ENCODE data around the gene RPAIN.

Gene RPAIN

GRCh38 chr17:5419959-5420653 lies at the start of gene RPAIN:
TSS of gene RPAIN (plus strand) at chr17:5420182. CDS start at chr17:5420211, 29 bp downstream.
- H3K4me3 ChIP-seq (ENCODE audit: low read length) = peak within 1 kb of the TSS; percentile 95
- H3K27ac ChIP-seq (ENCODE audit: low read depth, low read length) = peak within 1 kb of the TSS; percentile 83
- H3K4me1 ChIP-seq (ENCODE audit: control insufficient read depth, insufficient read depth, low read length) = peaks cover 5% of the 10 kb centered on the region
- peak within 1 kb of the TSS; percentile 87 for H3K9ac ChIP-seq (ENCODE audit: low read length)
- peaks cover 8% of the 10 kb centered on the region for H3K36me3 ChIP-seq (ENCODE audit: control insufficient read depth, insufficient read depth, low read length)
- no peaks in the 10 kb centered on the region for H3K27me3 ChIP-seq (ENCODE audit: control insufficient read depth, insufficient read depth, low read length)

GRCh38 chr17:5370411-5370810 lies 49.6 kb upstream of the RPAIN start:
- H3K9ac ChIP-seq (ENCODE audit: low read length) = no peak overlapping the region
- no peaks in the 10 kb centered on the region for H3K4me1 ChIP-seq (ENCODE audit: control insufficient read depth, insufficient read depth, low read length)
- peaks cover 24% of the 10 kb centered on the region for H3K36me3 ChIP-seq (ENCODE audit: control insufficient read depth, insufficient read depth, low read length)
- H3K27ac ChIP-seq (ENCODE audit: low read depth, low read length) = no peak overlapping the region
- H3K4me3 ChIP-seq (ENCODE audit: low read length) = no peak overlapping the region
- no peaks in the 10 kb centered on the region for H3K27me3 ChIP-seq (ENCODE audit: control insufficient read depth, insufficient read depth, low read length)

GRCh38 chr17:5373112-5373511 lies 46.9 kb upstream of the RPAIN start:
- Histone ChIP-seq H3K4me1 (ENCODE audit: control insufficient read depth, insufficient read depth, low read length) (no peaks in the 10 kb centered on the region), H3K9ac (ENCODE audit: low read length) (no peak overlapping the region), H3K27me3 (ENCODE audit: control insufficient read depth, insufficient read depth, low read length) (no peaks in the 10 kb centered on the region), H3K36me3 (ENCODE audit: control insufficient read depth, insufficient read depth, low read length) (peaks cover 28% of the 10 kb centered on the region), H3K4me3 (ENCODE audit: low read length) (no peak overlapping the region), H3K27ac (ENCODE audit: low read depth, low read length) (no peak overlapping the region)

- no peaks in the 10 kb centered on the region for H3K4me1 ChIP-seq (ENCODE audit: control insufficient read depth, insufficient read depth, low read length)
- H3K9ac ChIP-seq (ENCODE audit: low read length) = no peak overlapping the region
- no peaks in the 10 kb centered on the region for H3K27me3 ChIP-seq (ENCODE audit: control insufficient read depth, insufficient read depth, low read length)
- peaks cover 35% of the 10 kb centered on the region for H3K36me3 ChIP-seq (ENCODE audit: control insufficient read depth, insufficient read depth, low read length)
- H3K27ac ChIP-seq (ENCODE audit: low read depth, low read length) = no peak overlapping the region
- H3K4me3 ChIP-seq (ENCODE audit: low read length) = no peak overlapping the region
Observed at GRCh38 chr17:5378566-5379207, 41.3 kb upstream of the RPAIN start.

- Histone ChIP-seq H3K27me3 (ENCODE audit: control insufficient read depth, insufficient read depth, low read length) (no peaks in the 10 kb centered on the region), H3K4me1 (ENCODE audit: control insufficient read depth, insufficient read depth, low read length) (no peaks in the 10 kb centered on the region), H3K27ac (ENCODE audit: low read depth, low read length) (no peak overlapping the region), H3K4me3 (ENCODE audit: low read length) (no peak overlapping the region), H3K36me3 (ENCODE audit: control insufficient read depth, insufficient read depth, low read length) (peaks cover 35% of the 10 kb centered on the region), H3K9ac (ENCODE audit: low read length) (no peak overlapping the region)
Observed at GRCh38 chr17:5379351-5380107, 40.5 kb upstream of the RPAIN start.

- H3K36me3 ChIP-seq (ENCODE audit: control insufficient read depth, insufficient read depth, low read length) = peaks cover 41% of the 10 kb centered on the region
Observed at GRCh38 chr17:5380491-5381135, 39.4 kb upstream of the RPAIN start.

GRCh38 chr17:5381542-5381941 lies 38.4 kb upstream of the RPAIN start:
- no peaks in the 10 kb centered on the region for H3K4me1 ChIP-seq (ENCODE audit: control insufficient read depth, insufficient read depth, low read length)
- no peak overlapping the region for H3K27ac ChIP-seq (ENCODE audit: low read depth, low read length)
- H3K9ac ChIP-seq (ENCODE audit: low read length) = no peak overlapping the region
- peaks cover 41% of the 10 kb centered on the region for H3K36me3 ChIP-seq (ENCODE audit: control insufficient read depth, insufficient read depth, low read length)
- H3K4me3 ChIP-seq (ENCODE audit: low read length) = no peak overlapping the region
- H3K27me3 ChIP-seq (ENCODE audit: control insufficient read depth, insufficient read depth, low read length) = no peaks in the 10 kb centered on the region

More at GRCh38 chr17:5380491-5381135, 39.4 kb upstream of the RPAIN start:
- no peak overlapping the region for H3K4me3 ChIP-seq (ENCODE audit: low read length)
- no peaks in the 10 kb centered on the region for H3K4me1 ChIP-seq (ENCODE audit: control insufficient read depth, insufficient read depth, low read length)
- no peak overlapping the region for H3K9ac ChIP-seq (ENCODE audit: low read length)
- no peak overlapping the region for H3K27ac ChIP-seq (ENCODE audit: low read depth, low read length)
- H3K27me3 ChIP-seq (ENCODE audit: control insufficient read depth, insufficient read depth, low read length) = no peaks in the 10 kb centered on the region

- H3K27ac ChIP-seq (ENCODE audit: low read depth, low read length) = no peak overlapping the region
- H3K4me3 ChIP-seq (ENCODE audit: low read length) = no peak overlapping the region
- H3K36me3 ChIP-seq (ENCODE audit: control insufficient read depth, insufficient read depth, low read length) = peaks cover 41% of the 10 kb centered on the region
- H3K27me3 ChIP-seq (ENCODE audit: control insufficient read depth, insufficient read depth, low read length) = no peaks in the 10 kb centered on the region
- no peaks in the 10 kb centered on the region for H3K4me1 ChIP-seq (ENCODE audit: control insufficient read depth, insufficient read depth, low read length)
- no peak overlapping the region for H3K9ac ChIP-seq (ENCODE audit: low read length)
Observed at GRCh38 chr17:5391678-5392077, 28.3 kb upstream of the RPAIN start.

- Histone ChIP-seq H3K27me3 (ENCODE audit: control insufficient read depth, insufficient read depth, low read length) (no peaks in the 10 kb centered on the region), H3K36me3 (ENCODE audit: control insufficient read depth, insufficient read depth, low read length) (peaks cover 32% of the 10 kb centered on the region), H3K9ac (ENCODE audit: low read length) (no peak overlapping the region), H3K4me3 (ENCODE audit: low read length) (no peak overlapping the region), H3K27ac (ENCODE audit: low read depth, low read length) (no peak overlapping the region), H3K4me1 (ENCODE audit: control insufficient read depth, insufficient read depth, low read length) (no peaks in the 10 kb centered on the region)
Observed at GRCh38 chr17:5396612-5397011, 23.4 kb upstream of the RPAIN start.

GRCh38 chr17:5399767-5400166 lies 20.2 kb upstream of the RPAIN start:
- peaks cover 16% of the 10 kb centered on the region for H3K36me3 ChIP-seq (ENCODE audit: control insufficient read depth, insufficient read depth, low read length)
- no peak overlapping the region for H3K4me3 ChIP-seq (ENCODE audit: low read length)
- no peaks in the 10 kb centered on the region for H3K4me1 ChIP-seq (ENCODE audit: control insufficient read depth, insufficient read depth, low read length)
- H3K27ac ChIP-seq (ENCODE audit: low read depth, low read length) = no peak overlapping the region
- no peaks in the 10 kb centered on the region for H3K27me3 ChIP-seq (ENCODE audit: control insufficient read depth, insufficient read depth, low read length)
- no peak overlapping the region for H3K9ac ChIP-seq (ENCODE audit: low read length)

- Histone ChIP-seq H3K36me3 (ENCODE audit: control insufficient read depth, insufficient read depth, low read length) (peaks cover 31% of the 10 kb centered on the region), H3K4me1 (ENCODE audit: control insufficient read depth, insufficient read depth, low read length) (no peaks in the 10 kb centered on the region), H3K9ac (ENCODE audit: low read length) (no peak overlapping the region), H3K27ac (ENCODE audit: low read depth, low read length) (no peak overlapping the region), H3K4me3 (ENCODE audit: low read length) (no peak overlapping the region), H3K27me3 (ENCODE audit: control insufficient read depth, insufficient read depth, low read length) (no peaks in the 10 kb centered on the region)
Observed at GRCh38 chr17:5405400-5405799, 14.6 kb upstream of the RPAIN start.

GRCh38 chr17:5408186-5408585 lies 11.8 kb upstream of the RPAIN start:
- Histone ChIP-seq H3K36me3 (ENCODE audit: control insufficient read depth, insufficient read depth, low read length) (peaks cover 36% of the 10 kb centered on the region), H3K27ac (ENCODE audit: low read depth, low read length) (no peak overlapping the region), H3K27me3 (ENCODE audit: control insufficient read depth, insufficient read depth, low read length) (no peaks in the 10 kb centered on the region), H3K4me3 (ENCODE audit: low read length) (no peak overlapping the region), H3K4me1 (ENCODE audit: control insufficient read depth, insufficient read depth, low read length) (no peaks in the 10 kb centered on the region), H3K9ac (ENCODE audit: low read length) (no peak overlapping the region)
